ENCODE measurements around the gene NRBF2.

The NRBF2 gene

DNA sequence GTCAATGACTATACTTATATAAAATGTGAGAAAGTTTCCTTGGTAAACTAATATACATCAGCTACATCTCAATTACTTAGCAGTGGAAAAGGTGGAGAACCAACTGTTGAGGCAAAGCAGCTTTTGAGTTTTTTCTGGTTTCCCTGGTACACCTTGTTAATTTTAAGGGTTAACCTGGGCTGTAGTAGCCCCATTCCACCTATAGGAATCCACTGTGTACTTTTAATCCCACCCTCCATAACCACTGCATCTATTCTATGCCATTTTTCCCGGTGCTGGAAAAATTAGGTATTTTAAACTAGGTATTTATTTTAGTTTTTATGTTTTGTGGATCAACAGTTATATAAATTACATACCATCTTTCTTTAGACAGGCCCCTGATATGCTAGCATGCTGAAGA is 42.4 kb downstream of the NRBF2 start:
- Histone ChIP-seq H3K27ac (replicated peaks) (no peak overlapping the region), H3K27me3 (ENCODE audit: insufficient read depth, poor library complexity, severe bottlenecking) (no peaks in the 10 kb centered on the region), H3K4me3 (replicated peaks; ENCODE audit: insufficient read depth, low read length) (no peak overlapping the region)
- TF ChIP-seq POLR2AphosphoS5 (IDR thresholded peaks at IDR 0.05; ENCODE audit: low read depth) (no peak), CTCF (IDR thresholded peaks at IDR 0.05; ENCODE audit: insufficient read depth, low read length) (no peak), SPI1 (IDR thresholded peaks at IDR 0.05; ENCODE audit: borderline replicate concordance, low read depth) (no peak), GABPA (IDR thresholded peaks at IDR 0.05; ENCODE audit: low read depth) (no peak)
- TF ChIP-seq, protein P1, sequence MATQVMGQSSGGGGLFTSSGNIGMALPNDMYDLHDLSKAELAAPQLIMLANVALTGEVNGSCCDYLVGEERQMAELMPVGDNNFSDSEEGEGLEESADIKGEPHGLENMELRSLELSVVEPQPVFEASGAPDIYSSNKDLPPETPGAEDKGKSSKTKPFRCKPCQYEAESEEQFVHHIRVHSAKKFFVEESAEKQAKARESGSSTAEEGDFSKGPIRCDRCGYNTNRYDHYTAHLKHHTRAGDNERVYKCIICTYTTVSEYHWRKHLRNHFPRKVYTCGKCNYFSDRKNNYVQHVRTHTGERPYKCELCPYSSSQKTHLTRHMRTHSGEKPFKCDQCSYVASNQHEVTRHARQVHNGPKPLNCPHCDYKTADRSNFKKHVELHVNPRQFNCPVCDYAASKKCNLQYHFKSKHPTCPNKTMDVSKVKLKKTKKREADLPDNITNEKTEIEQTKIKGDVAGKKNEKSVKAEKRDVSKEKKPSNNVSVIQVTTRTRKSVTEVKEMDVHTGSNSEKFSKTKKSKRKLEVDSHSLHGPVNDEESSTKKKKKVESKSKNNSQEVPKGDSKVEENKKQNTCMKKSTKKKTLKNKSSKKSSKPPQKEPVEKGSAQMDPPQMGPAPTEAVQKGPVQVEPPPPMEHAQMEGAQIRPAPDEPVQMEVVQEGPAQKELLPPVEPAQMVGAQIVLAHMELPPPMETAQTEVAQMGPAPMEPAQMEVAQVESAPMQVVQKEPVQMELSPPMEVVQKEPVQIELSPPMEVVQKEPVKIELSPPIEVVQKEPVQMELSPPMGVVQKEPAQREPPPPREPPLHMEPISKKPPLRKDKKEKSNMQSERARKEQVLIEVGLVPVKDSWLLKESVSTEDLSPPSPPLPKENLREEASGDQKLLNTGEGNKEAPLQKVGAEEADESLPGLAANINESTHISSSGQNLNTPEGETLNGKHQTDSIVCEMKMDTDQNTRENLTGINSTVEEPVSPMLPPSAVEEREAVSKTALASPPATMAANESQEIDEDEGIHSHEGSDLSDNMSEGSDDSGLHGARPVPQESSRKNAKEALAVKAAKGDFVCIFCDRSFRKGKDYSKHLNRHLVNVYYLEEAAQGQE (IDR thresholded peaks at IDR 0.05; ENCODE audit: insufficient replicate concordance, low read depth): no peak
- DNase-seq (ENCODE audit: low read depth in 1 of 2, low spot score in 1 of 2): no peak

DNA sequence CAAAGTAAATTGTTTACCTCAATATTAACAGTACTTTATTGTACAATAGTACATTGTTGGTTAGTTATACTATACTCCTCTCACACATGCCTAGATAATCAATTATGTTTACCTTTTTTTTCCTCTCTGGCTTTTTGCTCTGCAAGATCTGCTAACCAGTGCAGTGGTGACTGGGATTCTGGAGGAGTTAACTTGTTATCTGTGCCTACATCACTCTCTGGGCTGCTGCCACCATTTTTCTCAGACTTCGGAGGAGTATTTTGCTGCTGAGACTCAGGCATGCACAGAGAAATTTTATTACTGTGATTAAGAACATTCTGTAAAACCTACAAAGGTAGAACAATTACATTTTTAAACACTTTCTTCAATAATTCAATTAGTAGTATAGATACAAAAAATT is 59.7 kb downstream of the NRBF2 start:
- no peaks in the 10 kb centered on the region for H3K27me3 ChIP-seq (ENCODE audit: insufficient read depth, poor library complexity, severe bottlenecking)
- no peak overlapping the region for H3K27ac ChIP-seq (replicated peaks)
- TF ChIP-seq, protein P1 (IDR thresholded peaks at IDR 0.05; ENCODE audit: insufficient replicate concordance, low read depth): no peak
- TF ChIP-seq POLR2AphosphoS5 (IDR thresholded peaks at IDR 0.05; ENCODE audit: low read depth) (no peak), GABPA (IDR thresholded peaks at IDR 0.05; ENCODE audit: low read depth) (no peak), CTCF (IDR thresholded peaks at IDR 0.05; ENCODE audit: insufficient read depth, low read length) (no peak), SPI1 (IDR thresholded peaks at IDR 0.05; ENCODE audit: borderline replicate concordance, low read depth) (no peak)
- H3K4me3 ChIP-seq (replicated peaks; ENCODE audit: insufficient read depth, low read length): no peak overlapping the region
- no peak for DNase-seq (ENCODE audit: low read depth in 1 of 2, low spot score in 1 of 2)

DNA sequence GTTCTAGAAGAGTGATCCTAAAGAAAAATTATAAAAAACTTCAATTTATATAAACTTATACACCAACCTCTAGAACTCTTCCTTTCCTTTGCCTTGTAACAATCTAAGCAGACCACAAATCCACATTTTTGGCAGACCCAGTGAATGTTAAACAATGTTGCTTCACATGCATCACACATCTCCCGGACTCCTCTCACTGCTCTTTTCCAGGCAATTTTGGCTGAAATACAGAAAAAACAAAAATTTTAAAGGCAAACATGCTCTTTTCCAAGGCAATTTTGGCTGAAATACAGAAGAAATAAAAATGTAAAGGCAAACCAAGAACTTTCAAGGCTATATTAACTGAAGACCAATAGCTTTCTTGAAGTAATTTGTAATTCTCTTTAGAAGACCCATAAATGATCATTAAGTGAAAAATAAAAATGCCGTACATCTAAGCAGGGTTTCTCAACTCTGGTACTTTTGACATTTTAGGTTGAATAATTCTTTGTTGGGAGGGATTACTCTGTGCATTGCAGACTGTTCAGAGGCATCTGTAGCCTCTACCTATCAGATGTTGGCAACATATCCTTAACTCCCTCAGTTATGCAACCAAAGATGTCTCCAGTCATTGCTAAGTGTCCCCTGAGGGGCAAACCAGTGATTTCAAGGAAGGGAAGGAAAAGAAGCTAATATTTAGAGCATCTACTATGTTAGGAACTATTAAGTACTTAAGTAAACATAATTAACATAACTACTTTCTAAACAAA is 64.4 kb downstream of the NRBF2 start:
- Histone ChIP-seq H3K4me3 (replicated peaks; ENCODE audit: insufficient read depth, low read length) (no peak overlapping the region), H3K27me3 (ENCODE audit: insufficient read depth, poor library complexity, severe bottlenecking) (no peaks in the 10 kb centered on the region), H3K27ac (replicated peaks) (no peak overlapping the region)
- DNase-seq (ENCODE audit: low read depth in 1 of 2, low spot score in 1 of 2): no peak
- TF ChIP-seq, protein P1 (IDR thresholded peaks at IDR 0.05; ENCODE audit: insufficient replicate concordance, low read depth): no peak
- TF ChIP-seq POLR2AphosphoS5 (IDR thresholded peaks at IDR 0.05; ENCODE audit: low read depth) (no peak), CTCF (IDR thresholded peaks at IDR 0.05; ENCODE audit: insufficient read depth, low read length) (no peak), SPI1 (IDR thresholded peaks at IDR 0.05; ENCODE audit: borderline replicate concordance, low read depth) (no peak), GABPA (IDR thresholded peaks at IDR 0.05; ENCODE audit: low read depth) (no peak)

Data from HL-60 (cell line).